ENCODE results near the gene SLC6A12.

SLC6A12 gene

GRCh38 chr12:185576-185955 lies 28.4 kb downstream of the SLC6A12 start:
- DNase-seq (ENCODE audit: low read depth) = no peak
- H3K4me3 ChIP-seq (ENCODE audit: low read depth, low read length) = no peak overlapping the region

GRCh38 chr12:184811-185575 lies 29.0 kb downstream of the SLC6A12 start:
- DNase-seq (ENCODE audit: low read depth) = no peak
- no peak overlapping the region for H3K4me3 ChIP-seq (ENCODE audit: low read depth, low read length)

- DNase-seq (ENCODE audit: low read depth) = peak; percentile 66
- H3K4me3 ChIP-seq (ENCODE audit: low read depth, low read length) = no peak overlapping the region
These were observed 31.5 kb downstream of the SLC6A12 start for GRCh38 chr12:182381-182892.

GRCh38 chr12:181921-182320 lies 32.0 kb downstream of the SLC6A12 start:
- no peak overlapping the region for H3K4me3 ChIP-seq (ENCODE audit: low read depth, low read length)
- DNase-seq (ENCODE audit: low read depth) = no peak

GRCh38 chr12:180445-180844 lies 33.5 kb downstream of the SLC6A12 start:
- H3K4me3 ChIP-seq (ENCODE audit: low read depth, low read length) = no peak overlapping the region
- no peak for DNase-seq (ENCODE audit: low read depth)

- no peak for DNase-seq (ENCODE audit: low read depth)
These were observed 34.1 kb downstream of the SLC6A12 start for GRCh38 chr12:179885-180284.

GRCh38 chr12:179131-179884 lies 34.6 kb downstream of the SLC6A12 start:
- DNase-seq (ENCODE audit: low read depth) = no peak
- H3K4me3 ChIP-seq (ENCODE audit: low read depth, low read length) = no peak overlapping the region

More at GRCh38 chr12:179885-180284, 34.1 kb downstream of the SLC6A12 start:
- no peak overlapping the region for H3K4me3 ChIP-seq (ENCODE audit: low read depth, low read length)

- no peak overlapping the region for H3K4me3 ChIP-seq (ENCODE audit: low read depth, low read length)
- DNase-seq (ENCODE audit: low read depth) = no peak
These were observed 35.2 kb downstream of the SLC6A12 start for GRCh38 chr12:178829-179109.

- DNase-seq (ENCODE audit: low read depth) = no peak
- no peak overlapping the region for H3K4me3 ChIP-seq (ENCODE audit: low read depth, low read length)
These were observed 35.8 kb downstream of the SLC6A12 start for GRCh38 chr12:177980-178828.

GRCh38 chr12:177336-177979 lies 36.5 kb downstream of the SLC6A12 start:
- DNase-seq (ENCODE audit: low read depth) = no peak
- H3K4me3 ChIP-seq (ENCODE audit: low read depth, low read length) = no peak overlapping the region

- no peak for DNase-seq (ENCODE audit: low read depth)
- H3K4me3 ChIP-seq (ENCODE audit: low read depth, low read length) = no peak overlapping the region
These were observed 37.4 kb downstream of the SLC6A12 start for GRCh38 chr12:176321-177181.

GRCh38 chr12:175759-176158 lies 38.2 kb downstream of the SLC6A12 start:
- no peak overlapping the region for H3K4me3 ChIP-seq (ENCODE audit: low read depth, low read length)
- no peak for DNase-seq (ENCODE audit: low read depth)

GRCh38 chr12:175250-175649 lies 38.7 kb downstream of the SLC6A12 start:
- DNase-seq (ENCODE audit: low read depth) = no peak
- H3K4me3 ChIP-seq (ENCODE audit: low read depth, low read length) = no peak overlapping the region

GRCh38 chr12:174596-174995 lies 39.4 kb downstream of the SLC6A12 start:
- no peak overlapping the region for H3K4me3 ChIP-seq (ENCODE audit: low read depth, low read length)
- no peak for DNase-seq (ENCODE audit: low read depth)

- H3K4me3 ChIP-seq (ENCODE audit: low read depth, low read length) = no peak overlapping the region
- no peak for DNase-seq (ENCODE audit: low read depth)
These were observed 39.8 kb downstream of the SLC6A12 start for GRCh38 chr12:174124-174523.

- DNase-seq (ENCODE audit: low read depth) = no peak
- no peak overlapping the region for H3K4me3 ChIP-seq (ENCODE audit: low read depth, low read length)
These were observed 41.2 kb downstream of the SLC6A12 start for GRCh38 chr12:172732-173161.

- H3K4me3 ChIP-seq (ENCODE audit: low read depth, low read length) = no peak overlapping the region
- no peak for DNase-seq (ENCODE audit: low read depth)
These were observed 41.9 kb downstream of the SLC6A12 start for GRCh38 chr12:171743-172676.

GRCh38 chr12:171276-171675 lies 42.7 kb downstream of the SLC6A12 start:
- no peak for DNase-seq (ENCODE audit: low read depth)
- H3K4me3 ChIP-seq (ENCODE audit: low read depth, low read length) = no peak overlapping the region

Measured in skeletal muscle cell (primary cell).